GM18867 (cell line): Measurements from ENCODE around the gene TMEM258.
A peak's percentile ranks its signal among the peaks of the same experiment; 100 is the strongest.

Source experiments
- ATAC-seq: cut with Tn5 transposase; IDR thresholded peaks from one replicate; pipeline ENCODE4 v1.9.1; 2021; ENCODE audit warnings: mild to moderate bottlenecking, moderate library complexity; ENCODE audit not compliant: unreplicated experiment

Gene TMEM258

GRCh38 chr11:61792310-61793082, at the start of gene TMEM258, which contains the start of gene FEN1:
TMEM258 (minus strand) TSS chr11:61792599; CDS start chr11:61792558, 41 bp downstream.
FEN1 (plus strand) TSS chr11:61792911; CDS start chr11:61795362, 2,451 bp downstream.
- peak; percentile 79 for ATAC-seq

GRCh38 chr11:61841636-61842527, 49.5 kb upstream of the TMEM258 start:
- no peak for ATAC-seq

DNA sequence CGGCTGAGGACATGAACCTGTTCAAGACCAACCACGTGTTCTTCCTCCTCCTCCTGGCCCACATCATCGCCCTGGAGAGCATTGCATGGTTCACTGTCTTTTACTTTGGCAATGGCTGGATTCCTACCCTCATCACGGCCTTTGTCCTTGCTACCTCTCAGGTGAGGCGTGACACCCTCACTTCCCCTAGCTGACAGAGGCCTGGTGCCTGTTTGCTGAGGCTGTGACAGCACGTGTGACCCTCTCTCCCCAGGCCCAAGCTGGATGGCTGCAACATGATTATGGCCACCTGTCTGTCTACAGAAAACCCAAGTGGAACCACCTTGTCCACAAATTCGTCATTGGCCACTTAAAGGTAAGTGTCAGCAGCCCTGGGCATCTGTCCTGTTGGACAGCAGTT, 48.0 kb upstream of the TMEM258 start:
- no peak for ATAC-seq

- no peak for ATAC-seq
Observed at GRCh38 chr11:61839742-61840141, 47.3 kb upstream of the TMEM258 start.

DNA sequence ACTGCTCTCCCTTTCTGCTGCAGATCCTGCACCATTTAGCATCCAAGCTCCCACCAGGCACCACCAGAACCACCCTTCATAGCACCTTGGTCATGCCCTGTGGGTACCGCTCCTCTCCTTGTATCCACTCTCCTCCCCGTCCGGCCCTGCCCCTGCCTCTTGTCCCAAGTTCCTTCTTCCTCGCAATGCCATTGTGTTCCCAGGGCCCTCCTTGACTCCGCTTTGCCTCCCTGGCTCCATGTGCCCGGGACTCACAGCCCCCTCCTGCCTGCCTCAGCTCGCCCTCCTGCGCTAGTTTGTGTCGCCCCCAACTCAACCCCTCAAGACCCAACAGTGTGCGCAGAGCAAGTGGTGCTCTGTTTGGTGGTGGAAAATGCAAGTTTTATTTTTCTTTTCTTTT, 46.5 kb upstream of the TMEM258 start:
- ATAC-seq: no peak

- no peak for ATAC-seq
Observed at GRCh38 chr11:61838501-61838900, 46.1 kb upstream of the TMEM258 start.

GRCh38 chr11:61837411-61838005, 45.1 kb upstream of the TMEM258 start:
- ATAC-seq: no peak

DNA sequence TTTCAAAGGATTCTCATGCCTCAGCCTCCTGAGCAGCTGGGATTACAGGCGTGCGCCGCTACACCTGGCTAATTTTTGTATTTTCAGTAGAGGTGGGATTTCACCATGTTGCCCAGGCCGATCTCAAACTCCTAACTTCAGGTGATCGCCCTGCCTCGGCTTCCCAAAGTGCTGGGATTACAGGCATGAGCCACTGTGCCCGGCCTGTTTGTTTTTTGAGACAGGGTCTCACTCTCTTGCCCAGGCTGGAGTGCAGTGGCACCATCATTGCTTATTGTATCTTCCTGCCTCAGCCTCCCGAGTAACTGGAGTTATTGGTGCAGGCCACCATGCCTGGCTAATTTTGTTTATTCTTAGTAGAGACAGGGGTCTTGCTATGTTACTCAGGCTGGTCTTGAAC, 43.8 kb upstream of the TMEM258 start:
- no peak for ATAC-seq

DNA sequence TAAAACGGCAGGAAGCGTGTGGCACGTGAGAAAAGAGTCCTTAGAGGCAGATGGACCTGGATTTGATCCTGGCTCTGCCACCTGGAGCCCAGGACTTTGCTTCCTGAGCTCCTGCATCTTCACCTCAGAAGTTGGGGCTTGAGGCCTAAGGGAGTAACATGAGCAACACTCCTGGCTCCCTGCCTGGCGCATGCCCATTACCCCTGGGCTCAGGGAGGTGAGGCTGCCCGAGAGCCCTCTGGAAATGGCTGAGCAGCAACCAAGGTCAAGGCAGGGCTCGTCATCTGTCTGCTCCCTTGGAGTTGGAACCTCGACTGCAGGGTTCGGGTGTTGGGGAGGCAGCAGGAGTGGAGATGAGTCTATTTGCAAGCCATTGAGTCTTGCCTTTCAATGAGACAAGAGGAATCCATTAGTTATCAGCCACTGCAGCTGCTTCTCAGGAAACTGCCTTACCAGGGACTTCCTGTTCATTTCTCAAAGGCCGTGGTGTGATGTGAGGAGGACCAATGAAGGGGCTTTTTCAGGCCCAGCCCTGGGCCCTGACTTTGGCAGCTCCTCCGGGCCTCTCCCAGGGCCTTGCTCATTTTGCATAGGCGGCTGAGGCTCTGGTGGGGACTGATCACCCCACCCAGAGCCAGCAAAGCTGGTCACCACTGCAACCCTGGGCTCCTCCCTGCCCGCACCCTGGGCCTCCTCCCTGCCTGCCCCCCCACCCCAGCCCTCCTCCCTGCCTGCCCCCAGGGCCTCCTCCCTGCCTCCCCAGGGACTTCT, 42.1 kb upstream of the TMEM258 start:
- peak; percentile 74 for ATAC-seq

GRCh38 chr11:61833926-61834277, 41.5 kb upstream of the TMEM258 start:
- no peak for ATAC-seq

GRCh38 chr11:61833471-61833870, 41.1 kb upstream of the TMEM258 start:
- ATAC-seq: no peak

GRCh38 chr11:61832754-61833153, 40.4 kb upstream of the TMEM258 start:
- ATAC-seq: no peak

- no peak for ATAC-seq
Observed at GRCh38 chr11:61832207-61832606, 39.8 kb upstream of the TMEM258 start.

DNA sequence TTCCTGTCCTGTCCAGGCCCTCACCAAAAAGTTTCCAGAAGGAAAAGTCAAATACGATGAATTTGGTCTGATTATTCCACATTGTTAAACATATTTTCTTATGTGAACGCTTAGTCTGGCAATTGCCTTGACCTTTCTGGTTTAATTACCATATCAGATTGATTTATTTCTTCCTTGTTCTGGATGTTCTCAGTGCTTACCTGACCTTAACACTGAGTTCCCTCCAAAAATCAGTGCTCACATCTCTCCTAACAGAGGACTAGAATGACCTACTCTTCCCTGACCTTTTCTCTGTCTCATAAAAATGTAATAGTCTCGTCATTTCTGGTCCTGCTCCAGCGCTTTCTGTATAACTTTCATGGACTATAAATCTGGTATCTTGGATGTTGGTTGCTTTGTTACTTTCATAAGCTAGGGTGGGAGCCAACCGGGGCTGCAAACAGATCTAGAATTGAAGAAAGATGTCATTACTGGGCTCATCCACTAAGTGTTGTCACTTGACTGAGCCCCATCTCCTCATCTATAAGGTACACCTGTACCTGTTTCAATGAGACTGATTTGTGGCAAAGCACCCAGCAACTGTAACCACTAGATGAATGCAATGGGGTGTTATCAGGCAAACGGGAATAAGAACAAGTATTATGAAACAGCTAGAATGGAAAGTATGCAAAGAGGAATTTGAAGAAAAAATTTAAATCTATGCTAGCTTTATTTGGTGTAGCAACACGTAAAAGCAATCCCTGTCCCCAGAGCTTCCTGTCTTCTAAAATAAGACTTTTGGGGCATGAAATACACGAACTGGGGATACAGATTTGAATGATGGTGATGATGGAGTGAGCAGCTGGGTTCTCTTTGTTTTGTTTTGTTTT, 38.1 kb upstream of the TMEM258 start:
- ATAC-seq: no peak

- no peak for ATAC-seq
Observed at GRCh38 chr11:61829806-61830205, 37.4 kb upstream of the TMEM258 start.

- ATAC-seq: no peak
Observed at GRCh38 chr11:61828629-61829407, 36.4 kb upstream of the TMEM258 start.

DNA sequence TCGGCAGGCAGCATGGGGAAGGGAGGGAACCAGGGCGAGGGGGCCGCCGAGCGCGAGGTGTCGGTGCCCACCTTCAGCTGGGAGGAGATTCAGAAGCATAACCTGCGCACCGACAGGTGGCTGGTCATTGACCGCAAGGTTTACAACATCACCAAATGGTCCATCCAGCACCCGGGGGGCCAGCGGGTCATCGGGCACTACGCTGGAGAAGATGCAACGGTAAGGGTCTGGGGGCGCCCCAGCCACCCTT, 35.9 kb upstream of the TMEM258 start:
- no peak for ATAC-seq

- peak; percentile 56 for ATAC-seq
Observed at GRCh38 chr11:61827571-61828378, 35.4 kb upstream of the TMEM258 start, which contains the start of gene FADS2. FADS2 (plus strand) TSS chr11:61828300; CDS start chr11:61828391, 91 bp downstream.
